NCI-H1694 (cell line): Measurements from ENCODE around the gene STARD5.

Experiments
- DNase-seq: peaks from one replicate; lab custom pipeline; 2025; lab: John Stamatoyannopoulos, UW

The STARD5 gene

GRCh38 chr15:81293728-81294515 lies 30.0 kb downstream of the STARD5 start:
- DNase-seq, result no peak

- DNase-seq, result no peak
Observed at GRCh38 chr15:81292523-81293001, 31.4 kb downstream of the STARD5 start.

- DNase-seq, result no peak
Observed at GRCh38 chr15:81291916-81292522, 31.9 kb downstream of the STARD5 start.

GRCh38 chr15:81289910-81290309 lies 34.0 kb downstream of the STARD5 start:
- no peak for DNase-seq

- no peak for DNase-seq
Observed at GRCh38 chr15:81288616-81289015, 35.3 kb downstream of the STARD5 start.

GRCh38 chr15:81288040-81288439 lies 35.9 kb downstream of the STARD5 start:
- no peak for DNase-seq

GRCh38 chr15:81286621-81287121 lies 37.3 kb downstream of the STARD5 start:
- DNase-seq, result no peak

- DNase-seq, result no peak
Observed at GRCh38 chr15:81285461-81285860, 38.5 kb downstream of the STARD5 start.

- no peak for DNase-seq
Observed at GRCh38 chr15:81284256-81285031, 39.5 kb downstream of the STARD5 start.

- DNase-seq, result no peak
Observed at GRCh38 chr15:81282911-81283310, 41.0 kb downstream of the STARD5 start.

GRCh38 chr15:81282606-81282895 lies 41.4 kb downstream of the STARD5 start:
- no peak for DNase-seq

GRCh38 chr15:81281766-81282605 lies 42.0 kb downstream of the STARD5 start:
- DNase-seq, result no peak

- no peak for DNase-seq
Observed at GRCh38 chr15:81281456-81281735, 42.5 kb downstream of the STARD5 start.

GRCh38 chr15:81280696-81281455 lies 43.1 kb downstream of the STARD5 start:
- no peak for DNase-seq

GRCh38 chr15:81279621-81280485 lies 44.1 kb downstream of the STARD5 start:
- DNase-seq, result no peak

GRCh38 chr15:81278306-81279029 lies 45.5 kb downstream of the STARD5 start:
- no peak for DNase-seq

GRCh38 chr15:81277851-81278250 lies 46.1 kb downstream of the STARD5 start:
- no peak for DNase-seq

GRCh38 chr15:81276967-81277366 lies 47.0 kb downstream of the STARD5 start:
- DNase-seq, result no peak

GRCh38 chr15:81275711-81276392 lies 48.1 kb downstream of the STARD5 start:
- no peak for DNase-seq
